ENCODE data around the gene HSPA9. TPM values are rescaled to one million over a fixed set of nuclear protein-coding genes. Genes with fewer than 3 reads are reported as not detected.

The HSPA9 gene
- total and polyA plus RNA-seq, 5 experiments from 2014 or later = 130 to 195 (median 164) TPM

- POLR2A ChIA-PET = no interaction called here
- peak overlapping the region in 1 of 10 donors; percentile 15 for H3K4me3 Mint-ChIP-seq
- ATAC-seq (no peak), DNase-seq (no peak)
- peaks cover 1 to 6% (median 2%) of the 10 kb centered on the region in 4 donors for H3K4me1 Mint-ChIP-seq
- H3K9me3 Mint-ChIP-seq = no peaks in the 10 kb centered on the region
- H3K27ac Mint-ChIP-seq = peak overlapping the region in 1 of 10 donors; percentile 6
- peaks cover 29 to 75% (median 46%) of the 10 kb centered on the region in 5 donors for H3K27me3 Mint-ChIP-seq
- H3K36me3 Mint-ChIP-seq = no peaks in the 10 kb centered on the region
These were observed 29.1 kb upstream of the HSPA9 start for GRCh38 chr5:138604176-138604785.

- Mint-ChIP-seq H3K4me1 (peaks cover 1 to 6% (median 2%) of the 10 kb centered on the region in 4 donors), H3K4me3 (no peak overlapping the region), H3K27ac (no peak overlapping the region), H3K9me3 (no peaks in the 10 kb centered on the region), H3K27me3 (peaks cover 29 to 84% (median 50%) of the 10 kb centered on the region in 5 donors), H3K36me3 (no peaks in the 10 kb centered on the region)
- DNase-seq (no peak), ATAC-seq (peak in 1 of 2 donors; percentile 62)
- POLR2A ChIA-PET = no interaction called here
These were observed 28.2 kb upstream of the HSPA9 start for GRCh38 chr5:138603249-138603920.

GRCh38 chr5:138602371-138603000 lies 27.3 kb upstream of the HSPA9 start:
- no peak for DNase-seq
- Mint-ChIP-seq H3K4me3 (no peak overlapping the region), H3K4me1 (peaks cover 1 to 6% (median 3%) of the 10 kb centered on the region in 4 donors), H3K9me3 (no peaks in the 10 kb centered on the region), H3K27ac (peak overlapping the region in 1 of 10 donors; percentile 46), H3K36me3 (no peaks in the 10 kb centered on the region), H3K27me3 (peaks cover 28 to 92% (median 49%) of the 10 kb centered on the region in 5 donors)
- POLR2A ChIA-PET = no interaction called here
- no peak for ATAC-seq

GRCh38 chr5:138601444-138601843 lies 26.2 kb upstream of the HSPA9 start:
- Mint-ChIP-seq H3K36me3 (no peaks in the 10 kb centered on the region), H3K27me3 (peaks cover 32 to 91% (median 55%) of the 10 kb centered on the region in 5 donors), H3K4me3 (no peak overlapping the region), H3K27ac (no peak overlapping the region), H3K9me3 (no peaks in the 10 kb centered on the region), H3K4me1 (peaks cover 1 to 6% (median 3%) of the 10 kb centered on the region in 4 donors)
- ATAC-seq (no peak), DNase-seq (no peak)
- POLR2A ChIA-PET = no interaction called here

GRCh38 chr5:138600446-138600845 lies 25.2 kb upstream of the HSPA9 start:
- ATAC-seq (no peak), DNase-seq (no peak)
- Mint-ChIP-seq H3K27ac (no peak overlapping the region), H3K36me3 (no peaks in the 10 kb centered on the region), H3K4me1 (peaks cover 1 to 3% (median 2%) of the 10 kb centered on the region in 4 donors), H3K27me3 (peaks cover 28 to 91% (median 60%) of the 10 kb centered on the region in 5 donors), H3K9me3 (no peaks in the 10 kb centered on the region), H3K4me3 (no peak overlapping the region)
- POLR2A ChIA-PET = interaction anchor here (0.6 kb wide), 1 partner anchor 693 kb away, joined by 6 read pairs; no protein-coding TSS in a partner anchor

GRCh38 chr5:138597661-138598400 lies 22.6 kb upstream of the HSPA9 start:
- ATAC-seq (no peak), DNase-seq (no peak)
- Mint-ChIP-seq H3K4me3 (no peak overlapping the region), H3K27me3 (peaks cover 24 to 86% (median 62%) of the 10 kb centered on the region in 5 donors), H3K9me3 (no peaks in the 10 kb centered on the region), H3K4me1 (peaks cover 0 to 3% (median 0%) of the 10 kb centered on the region in 4 donors), H3K27ac (no peak overlapping the region), H3K36me3 (no peaks in the 10 kb centered on the region)
- POLR2A ChIA-PET = no interaction called here

- H3K36me3 Mint-ChIP-seq = no peaks in the 10 kb centered on the region
These were observed 21.1 kb upstream of the HSPA9 start for GRCh38 chr5:138596105-138596881.

GRCh38 chr5:138595180-138595795 lies 20.1 kb upstream of the HSPA9 start:
- Mint-ChIP-seq H3K27ac (no peak overlapping the region), H3K4me3 (no peak overlapping the region), H3K4me1 (peaks cover 0 to 1% (median 0%) of the 10 kb centered on the region in 4 donors), H3K36me3 (no peaks in the 10 kb centered on the region), H3K27me3 (peaks cover 7 to 80% (median 53%) of the 10 kb centered on the region in 5 donors), H3K9me3 (no peaks in the 10 kb centered on the region)
- ATAC-seq = no peak
- DNase-seq = no peak
- POLR2A ChIA-PET = no interaction called here

More at GRCh38 chr5:138596105-138596881, 21.1 kb upstream of the HSPA9 start:
- Mint-ChIP-seq H3K4me1 (peaks cover 0 to 1% (median 0%) of the 10 kb centered on the region in 4 donors), H3K27me3 (peaks cover 14 to 84% (median 60%) of the 10 kb centered on the region in 5 donors), H3K27ac (no peak overlapping the region), H3K9me3 (no peaks in the 10 kb centered on the region), H3K4me3 (no peak overlapping the region)
- DNase-seq = no peak
- POLR2A ChIA-PET = no interaction called here
- no peak for ATAC-seq

- H3K4me1 Mint-ChIP-seq = peaks cover 0 to 1% (median 0%) of the 10 kb centered on the region in 4 donors
- ATAC-seq (no peak), DNase-seq (no peak)
- H3K36me3 Mint-ChIP-seq = no peaks in the 10 kb centered on the region
- H3K4me3 Mint-ChIP-seq = no peak overlapping the region
- peaks cover 7 to 79% (median 50%) of the 10 kb centered on the region in 5 donors for H3K27me3 Mint-ChIP-seq
- no peaks in the 10 kb centered on the region for H3K9me3 Mint-ChIP-seq
- POLR2A ChIA-PET = interaction anchor here (1.0 kb wide), 1 partner anchor 14 kb away, joined by 3 read pairs; no protein-coding TSS in a partner anchor
- no peak overlapping the region for H3K27ac Mint-ChIP-seq
These were observed 19.3 kb upstream of the HSPA9 start for GRCh38 chr5:138594305-138595058.

GRCh38 chr5:138588013-138588788 lies 13.0 kb upstream of the HSPA9 start:
- H3K27ac Mint-ChIP-seq = no peak overlapping the region
- no peaks in the 10 kb centered on the region for H3K4me1 Mint-ChIP-seq
- POLR2A ChIA-PET = no interaction called here
- no peak overlapping the region for H3K4me3 Mint-ChIP-seq
- no peaks in the 10 kb centered on the region for H3K9me3 Mint-ChIP-seq
- ATAC-seq (no peak), DNase-seq (no peak)
- no peaks in the 10 kb centered on the region for H3K36me3 Mint-ChIP-seq
- peaks cover 6 to 53% (median 24%) of the 10 kb centered on the region in 5 donors for H3K27me3 Mint-ChIP-seq

- H3K9me3 Mint-ChIP-seq = no peaks in the 10 kb centered on the region
- DNase-seq (no peak), ATAC-seq (no peak)
- no peaks in the 10 kb centered on the region for H3K36me3 Mint-ChIP-seq
- H3K4me1 Mint-ChIP-seq = no peaks in the 10 kb centered on the region
- H3K27me3 Mint-ChIP-seq = peaks cover 4 to 29% (median 17%) of the 10 kb centered on the region in 5 donors
- H3K4me3 Mint-ChIP-seq = no peak overlapping the region
- POLR2A ChIA-PET = no interaction called here
- H3K27ac Mint-ChIP-seq = no peak overlapping the region
These were observed 10.0 kb upstream of the HSPA9 start for GRCh38 chr5:138585157-138585556.
